NCI-H2029 treated with DMSO at 0.1 percent for 48 hours (cell line): ENCODE measurements around the gene C1GALT1.
"Not testable (repeated sequence)": the region's sequence is repeated elsewhere in the genome, so short reads cannot be mapped to it uniquely, and the experiment has no call there.

ENCODE experiments used
- DNase-seq: peaks from one replicate; lab custom pipeline; 2025; lab: John Stamatoyannopoulos, UW

Gene C1GALT1

DNA sequence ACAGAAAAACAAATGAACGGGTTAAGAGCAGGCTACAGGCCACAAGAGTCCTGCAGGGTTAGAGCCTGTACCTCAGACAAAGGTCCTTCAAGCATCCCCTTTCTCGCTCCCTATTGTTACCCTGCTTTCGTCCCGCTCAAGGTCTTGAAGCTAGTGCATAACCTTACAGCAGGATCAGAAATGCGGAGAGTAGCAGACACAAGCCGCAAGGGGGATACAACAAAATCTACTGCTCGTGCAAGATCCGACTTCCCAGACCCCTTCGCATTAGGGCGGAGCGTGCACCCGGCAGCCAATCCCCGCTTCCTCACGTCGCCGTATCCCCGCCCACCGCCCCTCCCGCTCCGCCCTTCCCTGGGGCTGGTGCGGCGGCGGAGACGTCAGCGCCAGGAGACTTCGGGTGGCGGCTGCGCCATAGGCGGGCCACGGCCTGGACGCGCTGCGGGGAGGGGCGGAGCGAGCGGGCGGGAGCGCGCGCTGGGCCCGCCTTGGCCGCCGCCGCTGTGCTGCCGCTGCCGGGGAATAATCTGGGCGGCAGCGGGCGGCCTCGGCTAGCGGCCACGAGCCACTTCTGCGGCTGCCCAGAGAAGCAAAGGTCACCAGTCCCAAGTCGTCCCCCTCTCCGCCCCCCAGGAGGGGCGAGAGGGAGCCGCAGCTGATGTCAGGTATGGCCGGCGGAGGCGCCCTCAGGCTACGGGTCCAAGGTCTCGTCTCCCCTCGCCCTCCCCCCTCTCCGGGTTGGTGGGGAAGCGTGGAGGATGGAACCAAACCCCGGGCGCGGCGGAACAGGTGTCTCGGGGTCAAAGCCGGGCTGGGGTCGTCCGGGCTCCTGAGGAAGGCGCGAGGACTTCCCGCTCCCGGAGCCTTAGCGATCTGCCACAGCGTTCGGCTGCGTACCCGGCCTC lies at the start of gene C1GALT1:
Gene C1GALT1, plus strand, starts transcription at position 389 of the 905 bp plus-strand sequence. CDS start 51,776 bp downstream, outside the sequence.
- DNase-seq: peak; percentile 91

DNA sequence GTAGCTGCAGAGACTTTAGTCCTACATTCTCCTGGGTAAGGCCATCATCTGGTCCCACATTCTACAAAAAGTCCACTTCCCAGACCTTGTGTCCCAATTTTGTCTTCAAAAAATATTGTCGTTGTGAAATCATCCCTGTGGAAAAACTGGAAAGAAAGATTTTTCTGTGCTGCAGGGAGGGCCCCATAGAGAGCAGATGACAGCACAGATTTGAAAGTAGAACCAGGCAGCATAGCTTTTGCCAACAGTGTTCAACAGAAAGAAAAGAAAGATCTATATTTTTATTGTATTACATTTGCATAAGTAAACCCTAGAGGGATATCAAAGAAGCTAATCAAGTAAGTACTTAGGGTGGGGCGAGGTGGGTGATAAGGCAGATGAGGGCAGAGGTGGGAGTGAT lies 48.3 kb upstream of the C1GALT1 start:
- DNase-seq: no peak

- no peak for DNase-seq
Measured at GRCh38 chr7:7135074-7135473, 47.3 kb upstream of the C1GALT1 start.

DNA sequence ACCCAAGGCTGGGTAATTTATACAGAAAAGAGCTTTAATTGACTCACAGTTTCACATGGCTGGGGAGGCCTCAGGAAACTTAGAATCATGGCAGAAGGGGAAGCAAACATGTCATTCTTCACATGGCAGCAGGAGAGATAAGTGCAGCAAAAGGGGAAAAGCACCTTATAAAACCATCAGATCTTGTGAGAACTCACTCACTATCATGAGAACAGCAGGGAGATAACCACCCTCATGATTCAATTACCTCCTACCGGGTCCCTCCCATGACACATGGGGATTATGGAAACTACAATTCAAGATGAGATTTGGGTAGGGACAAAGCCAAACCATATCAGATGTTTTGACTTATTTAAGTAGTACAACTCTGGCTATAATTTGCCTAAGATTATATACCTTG lies 46.4 kb upstream of the C1GALT1 start:
- DNase-seq: not testable (repeated sequence)

DNA sequence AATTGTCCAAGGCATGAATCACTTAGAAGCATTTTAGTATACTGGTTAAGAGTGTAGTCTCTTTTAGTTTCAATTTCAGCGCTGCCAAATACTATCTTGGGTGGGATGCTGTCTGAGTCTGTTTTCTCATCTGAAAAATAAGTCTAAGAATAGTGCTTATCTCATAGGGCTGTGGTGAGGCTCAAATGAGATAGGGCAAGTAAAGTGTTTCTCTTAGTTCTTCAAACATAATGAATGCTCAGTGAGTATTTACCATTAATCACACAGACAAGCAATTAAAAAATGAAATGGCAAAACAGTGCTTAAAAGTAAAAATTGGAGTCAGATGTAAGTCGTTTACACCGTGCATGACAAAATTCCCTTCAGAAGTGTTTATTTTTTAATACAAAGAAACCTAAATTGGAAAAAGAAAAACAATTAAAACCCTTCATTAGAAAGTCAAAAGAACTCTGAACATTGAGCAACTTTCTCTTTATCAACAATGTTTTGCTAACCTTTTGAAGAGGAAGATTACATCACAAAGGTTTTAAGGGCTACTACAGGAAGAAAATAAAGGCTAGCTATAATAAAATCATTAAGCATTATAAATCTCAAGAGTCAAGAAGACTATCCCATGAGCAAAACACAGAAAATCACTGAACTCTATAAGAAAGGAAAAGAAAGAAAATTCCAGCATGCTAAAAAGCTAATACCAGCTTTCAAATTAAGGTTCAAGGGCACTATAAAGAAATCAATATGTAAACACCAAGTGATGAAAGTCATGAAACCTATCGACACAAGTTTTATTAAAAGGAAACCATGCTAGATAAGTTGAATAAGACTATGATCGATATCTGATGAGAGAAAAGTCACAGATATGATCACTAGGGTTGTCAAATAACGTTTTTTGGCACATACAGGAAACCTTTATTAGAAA lies 45.6 kb upstream of the C1GALT1 start:
- peak; percentile 78 for DNase-seq

DNA sequence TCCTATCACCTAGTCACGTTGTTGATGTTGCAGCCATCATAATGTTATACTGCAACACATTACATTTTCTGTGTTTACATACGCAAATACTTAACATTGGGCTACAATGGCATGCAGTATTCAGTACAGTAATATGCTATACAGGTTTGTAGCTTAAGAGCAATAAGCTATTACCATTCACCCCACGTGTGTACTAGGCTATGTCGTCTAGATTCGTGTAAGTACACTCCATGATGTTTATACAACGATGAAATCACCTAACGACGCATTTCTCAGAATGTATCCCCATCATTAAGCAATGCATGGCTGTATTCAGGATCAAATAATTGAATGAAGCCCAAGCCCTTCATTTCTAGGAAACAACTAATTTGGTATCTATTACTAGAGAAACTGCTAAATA lies 43.4 kb upstream of the C1GALT1 start:
- DNase-seq: peak; percentile 67

GRCh38 chr7:7143404-7143803 lies 38.9 kb upstream of the C1GALT1 start:
- not testable (repeated sequence) for DNase-seq

- not testable (repeated sequence) for DNase-seq
Measured at GRCh38 chr7:7145151-7145550, 37.2 kb upstream of the C1GALT1 start.

GRCh38 chr7:7146837-7147236 lies 35.5 kb upstream of the C1GALT1 start:
- no peak for DNase-seq

- DNase-seq: no peak
Measured at GRCh38 chr7:7148798-7149481, 33.4 kb upstream of the C1GALT1 start.

DNA sequence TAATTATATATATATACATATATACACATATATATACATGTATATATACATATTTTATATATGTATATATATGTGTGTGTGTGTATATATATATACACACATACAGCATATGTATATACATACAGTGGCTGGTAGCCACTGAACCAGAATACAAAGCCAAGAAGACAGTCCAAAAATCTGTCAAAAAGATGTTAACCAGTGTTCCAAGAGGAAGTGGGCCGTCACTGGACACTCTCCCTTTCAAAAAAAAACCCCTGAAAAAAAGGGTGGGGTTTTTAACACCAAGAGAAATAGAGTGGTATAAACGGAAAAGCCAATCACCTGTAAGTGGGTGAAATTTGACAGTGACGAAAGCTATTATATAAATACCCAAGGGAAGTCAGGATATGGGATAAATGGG lies 31.1 kb upstream of the C1GALT1 start:
- no peak for DNase-seq

DNA sequence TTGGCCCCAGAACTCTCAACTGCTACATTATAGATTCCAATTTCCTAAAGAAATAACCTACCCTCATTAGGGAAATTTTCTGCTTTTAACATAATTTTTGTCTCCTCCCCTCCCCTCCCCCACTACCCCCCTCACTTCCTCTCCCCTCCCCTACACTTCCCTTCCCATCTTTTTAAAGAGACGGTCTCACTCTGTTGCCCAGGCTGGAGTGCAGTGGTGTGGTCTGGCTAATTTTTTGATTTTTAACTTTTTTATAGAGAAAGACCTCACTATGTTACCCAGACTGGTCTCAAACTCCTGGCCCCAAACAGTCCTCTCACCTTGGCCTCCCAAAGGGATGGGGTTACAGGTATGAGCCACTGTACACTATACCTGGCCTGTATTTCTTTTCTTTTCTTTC lies 30.5 kb upstream of the C1GALT1 start:
- DNase-seq: no peak

- no peak for DNase-seq
Measured at GRCh38 chr7:7152315-7152714, 30.0 kb upstream of the C1GALT1 start.

DNA sequence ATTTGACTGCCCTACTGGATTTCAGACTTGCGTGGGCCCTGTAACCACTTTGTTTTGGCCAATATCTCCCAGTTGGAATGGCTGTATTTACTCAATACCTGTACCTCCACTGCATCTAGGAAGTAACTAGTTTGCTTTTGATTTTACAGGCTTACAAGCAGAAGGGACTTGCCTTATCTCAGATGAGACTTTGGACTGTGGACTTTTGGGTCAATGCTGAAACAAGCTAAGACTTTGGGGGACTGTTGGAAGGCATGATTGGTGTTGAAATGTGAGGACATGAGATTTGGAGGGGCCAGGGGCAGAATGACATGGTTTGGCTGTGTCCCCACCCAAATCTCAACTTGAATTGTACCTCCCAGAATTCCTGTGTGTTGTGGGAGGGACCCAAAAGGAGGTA lies 28.0 kb upstream of the C1GALT1 start:
- DNase-seq: not testable (repeated sequence)

- no peak for DNase-seq
Measured at GRCh38 chr7:7156663-7157062, 25.7 kb upstream of the C1GALT1 start.

DNA sequence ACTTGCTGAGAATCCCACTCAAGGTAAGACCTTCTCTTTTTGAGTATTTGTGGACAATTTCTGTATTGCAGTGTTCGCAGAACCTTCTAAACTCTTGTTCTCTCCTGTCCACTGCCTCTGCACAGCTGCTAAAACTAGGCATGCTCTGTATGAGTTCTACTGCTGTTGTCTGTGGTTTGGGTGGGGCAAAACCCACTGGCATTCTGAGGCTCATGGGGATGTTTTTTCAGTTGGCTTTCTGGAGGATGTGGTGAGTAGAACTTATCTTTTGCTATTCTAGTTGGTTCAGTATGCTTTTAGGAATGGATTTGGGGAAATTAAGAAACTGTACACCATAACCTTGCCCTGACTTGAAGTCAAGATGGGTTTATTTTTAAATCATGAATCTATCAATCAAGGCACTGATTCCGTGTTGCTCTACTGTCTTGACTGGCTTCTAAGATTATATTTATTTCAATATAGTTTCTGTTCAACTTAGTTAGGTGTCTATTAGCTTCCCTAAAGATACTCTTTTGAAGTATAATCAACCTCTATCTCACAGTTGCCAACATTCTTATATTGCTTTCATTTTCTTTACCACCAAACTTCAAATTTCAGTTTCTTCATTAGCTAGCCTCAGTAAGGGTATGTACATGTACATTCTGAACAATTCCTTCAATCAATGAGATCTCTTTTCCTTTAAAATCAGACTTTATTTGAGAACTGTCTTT lies 25.0 kb upstream of the C1GALT1 start:
- DNase-seq: no peak

GRCh38 chr7:7157887-7158271 lies 24.5 kb upstream of the C1GALT1 start:
- DNase-seq: no peak

DNA sequence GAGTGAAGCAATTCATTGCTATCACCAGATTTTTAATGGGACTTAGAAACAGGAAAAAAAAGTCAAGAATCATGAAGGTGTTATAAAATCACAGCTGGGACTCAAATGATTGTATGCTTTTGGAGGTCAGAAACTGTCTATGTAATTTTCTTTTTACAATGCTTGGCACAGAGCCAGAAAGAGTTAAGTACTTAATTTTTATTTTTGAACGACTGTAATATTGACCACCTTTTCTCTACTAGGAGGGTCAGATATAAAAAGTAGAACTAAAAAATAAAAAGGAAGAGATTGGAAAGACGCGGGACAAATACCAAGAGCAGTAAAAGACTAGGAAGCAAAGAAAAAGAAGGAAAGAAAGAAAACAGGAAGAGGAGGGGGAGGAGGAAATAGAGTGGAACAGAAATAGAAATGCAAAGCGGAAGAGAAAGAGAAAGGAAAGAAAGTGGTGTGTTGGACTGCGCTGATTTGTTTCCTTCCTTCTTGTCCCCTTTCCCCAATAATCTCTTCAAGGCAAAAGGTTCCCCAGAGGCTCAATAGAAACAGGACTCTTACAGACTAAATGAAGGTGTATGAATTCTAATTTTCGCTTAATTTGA lies 23.2 kb upstream of the C1GALT1 start:
- no peak for DNase-seq

DNA sequence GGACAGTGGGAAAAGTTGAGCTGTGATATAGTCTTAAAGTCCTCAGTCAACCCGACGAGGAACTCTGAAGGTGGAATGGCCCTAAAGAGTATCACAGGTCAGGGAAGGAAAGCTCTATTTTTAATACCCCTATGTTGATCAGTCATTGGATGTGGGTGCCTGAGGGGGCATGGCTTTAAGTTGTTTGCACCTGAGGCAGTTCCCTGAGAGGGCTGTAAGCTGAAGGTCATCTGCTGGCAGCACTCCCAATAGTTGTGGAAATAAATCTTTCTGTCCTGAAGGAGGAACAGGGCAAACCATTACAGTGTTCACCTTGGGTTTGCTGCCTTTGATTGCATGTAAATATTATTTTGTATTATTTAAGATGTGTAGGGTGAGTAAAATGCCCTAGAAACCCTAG lies 17.8 kb upstream of the C1GALT1 start:
- DNase-seq: no peak

DNA sequence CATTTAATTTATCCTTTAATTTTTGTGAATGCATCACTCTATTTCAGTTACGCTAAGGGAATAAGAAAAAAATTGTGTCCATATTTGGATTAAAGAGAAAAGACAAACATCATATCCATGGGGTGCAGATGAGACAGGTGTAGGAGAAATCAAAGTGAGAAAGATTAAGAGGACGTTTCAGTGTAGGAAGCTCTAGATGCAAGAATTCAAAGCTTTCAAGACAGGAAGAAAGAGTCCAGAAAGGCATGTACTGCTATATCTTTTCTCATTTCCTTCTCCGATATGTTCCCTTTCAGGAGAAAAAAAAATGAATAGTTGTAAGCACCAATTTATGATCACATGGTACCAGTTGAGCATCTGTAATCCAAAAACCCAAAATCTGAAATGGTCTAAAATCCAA lies 17.0 kb upstream of the C1GALT1 start:
- DNase-seq: no peak

GRCh38 chr7:7166318-7166717 lies 16.0 kb upstream of the C1GALT1 start:
- no peak for DNase-seq
